Panc1 (cell line): ENCODE data around the gene LINGO1.

ENCODE experiments used
- POLR2AphosphoS5 ChIP-seq: IDR thresholded peaks from 2 replicates; pipeline ENCODE4 v1.6.1; 2012; ENCODE audit warnings: mild to moderate bottlenecking, low read depth, low read length, moderate library complexity
- SIN3A ChIP-seq: IDR thresholded peaks from 2 replicates; pipeline ENCODE4 v1.6.1; 2012; ENCODE audit warnings: low read depth, mild to moderate bottlenecking, low read length, moderate library complexity, borderline replicate concordance; ENCODE audit not compliant: insufficient read depth
- TCF7L2 ChIP-seq: IDR thresholded peaks from 2 replicates; pipeline ENCODE4 v1.6.1; 2011; ENCODE audit warnings: mild to moderate bottlenecking, low read depth, low read length, inconsistent platforms
- TF ChIP-seq, protein P1 (sequence below): fragments of 450-650 bp; IDR thresholded peaks from 2 replicates; pipeline ENCODE4 v1.5.1; 2017; ENCODE audit warnings: mild to moderate bottlenecking

DNA sequence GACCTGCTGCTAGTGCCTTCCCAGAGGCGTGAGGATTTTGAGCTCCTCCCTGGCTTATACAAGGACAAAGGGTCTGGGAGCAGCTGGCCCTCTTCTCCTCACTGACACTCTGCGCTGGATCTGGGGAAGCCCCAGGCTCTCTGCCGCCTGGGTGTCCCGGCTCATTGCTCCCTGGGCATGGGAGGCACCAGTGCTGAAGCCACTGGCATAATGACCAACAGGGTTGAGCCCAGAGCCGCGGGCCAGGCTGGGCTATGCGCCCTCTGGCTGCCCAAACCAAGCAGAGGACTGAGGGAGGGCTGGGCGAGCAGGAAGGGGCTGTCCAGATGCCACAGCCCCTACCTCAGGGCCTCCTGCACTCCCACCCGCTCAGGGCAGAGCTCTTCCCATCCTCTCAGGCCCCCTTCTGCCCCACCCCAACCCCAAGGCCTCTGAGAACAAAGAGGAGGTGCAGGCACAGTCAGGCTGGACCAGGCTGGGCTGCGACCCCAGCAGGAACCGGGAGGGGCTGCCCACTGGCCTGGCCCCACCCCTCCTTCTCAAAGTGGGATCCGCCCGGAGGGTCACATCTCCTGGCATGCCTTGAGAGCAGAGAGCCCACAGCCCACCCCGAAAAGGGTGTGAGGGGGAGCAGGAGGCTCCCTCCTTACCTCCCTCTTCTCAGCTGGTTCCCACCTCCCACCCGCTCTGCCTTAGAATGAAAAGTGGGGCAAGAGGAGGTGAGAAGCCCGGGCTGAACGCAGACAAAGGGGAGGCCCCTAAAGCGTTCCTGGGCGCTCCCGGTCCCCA, 1.6 kb downstream of the LINGO1 start:
- TF ChIP-seq, protein P1, sequence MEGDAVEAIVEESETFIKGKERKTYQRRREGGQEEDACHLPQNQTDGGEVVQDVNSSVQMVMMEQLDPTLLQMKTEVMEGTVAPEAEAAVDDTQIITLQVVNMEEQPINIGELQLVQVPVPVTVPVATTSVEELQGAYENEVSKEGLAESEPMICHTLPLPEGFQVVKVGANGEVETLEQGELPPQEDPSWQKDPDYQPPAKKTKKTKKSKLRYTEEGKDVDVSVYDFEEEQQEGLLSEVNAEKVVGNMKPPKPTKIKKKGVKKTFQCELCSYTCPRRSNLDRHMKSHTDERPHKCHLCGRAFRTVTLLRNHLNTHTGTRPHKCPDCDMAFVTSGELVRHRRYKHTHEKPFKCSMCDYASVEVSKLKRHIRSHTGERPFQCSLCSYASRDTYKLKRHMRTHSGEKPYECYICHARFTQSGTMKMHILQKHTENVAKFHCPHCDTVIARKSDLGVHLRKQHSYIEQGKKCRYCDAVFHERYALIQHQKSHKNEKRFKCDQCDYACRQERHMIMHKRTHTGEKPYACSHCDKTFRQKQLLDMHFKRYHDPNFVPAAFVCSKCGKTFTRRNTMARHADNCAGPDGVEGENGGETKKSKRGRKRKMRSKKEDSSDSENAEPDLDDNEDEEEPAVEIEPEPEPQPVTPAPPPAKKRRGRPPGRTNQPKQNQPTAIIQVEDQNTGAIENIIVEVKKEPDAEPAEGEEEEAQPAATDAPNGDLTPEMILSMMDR: no peak; the same call in 1 of the 2 replicates
- TF ChIP-seq SIN3A (no peak), TCF7L2 (no peak), POLR2AphosphoS5 (no peak)
